CD8-positive, alpha-beta memory T cell (primary cell): ENCODE measurements around the gene FBLIM1. TPM values are rescaled to one million over a fixed set of nuclear protein-coding genes. Genes with fewer than 3 reads are reported as not detected.

Source experiments
- CTCF ChIA-PET: fragments of 350-600 bp; sonication (Branson Sonifier 250); formaldehyde crosslinking; loops from one replicate; lab custom pipeline; 2021; ENCODE audit warnings: antibody characterized with exemption; lab: Charles Lee
- POLR2A ChIA-PET: fragments of 350-600 bp; sonication (Branson Sonifier 250); formaldehyde crosslinking; loops from one replicate; lab custom pipeline; 2021; ENCODE audit warnings: antibody characterized with exemption; lab: Charles Lee
- DNase-seq, 5 donors: peaks; one replicate each; pipeline versions ENCODE4 v3.0.0 to v3.0.0-alpha.2; 2020 to 2022; ENCODE audit warnings: mixed read lengths in 1 of 5
- H3K27ac ChIP-seq: one replicate; pipeline ENCODE4 v1.7.0; 2013; ENCODE audit warnings: low read depth, mild to moderate bottlenecking, low read length, moderate library complexity
- H3K27me3 ChIP-seq: 2 replicates; pipeline ENCODE4 v1.7.0; 2013; ENCODE audit warnings: low read length, mild to moderate bottlenecking; ENCODE audit not compliant: insufficient read depth, poor library complexity, severe bottlenecking
- H3K36me3 ChIP-seq: 2 replicates; pipeline ENCODE4 v1.7.0; 2013; ENCODE audit warnings: mild to moderate bottlenecking, low read length, moderate library complexity; ENCODE audit not compliant: insufficient read depth
- H3K4me1 ChIP-seq: 2 replicates; pipeline ENCODE4 v1.7.0; 2013; ENCODE audit warnings: mild to moderate bottlenecking, low read length, moderate library complexity; ENCODE audit not compliant: insufficient read depth
- H3K4me3 ChIP-seq: 2 replicates; pipeline ENCODE4 v1.7.0; 2013; ENCODE audit warnings: mild to moderate bottlenecking, low read length
- H3K9me3 ChIP-seq: 2 replicates; pipeline ENCODE4 v1.7.0; 2013; ENCODE audit warnings: mild to moderate bottlenecking, low read length
- H3K27ac Mint-ChIP-seq, 8 donors: one replicate each; pipeline ENCODE4 v1.8.0; 2020 to 2021; ENCODE audit warnings: mixed read lengths in 8 of 8, mild to moderate bottlenecking in 6 of 8, inconsistent platforms in 3 of 8, moderate library complexity in 3 of 8
- H3K27me3 Mint-ChIP-seq, 2 donors: one replicate each; pipeline ENCODE4 v1.8.0; 2020 to 2021; ENCODE audit warnings: mixed read lengths in 2 of 2, mild to moderate bottlenecking in 1 of 2, moderate library complexity in 1 of 2
- H3K36me3 Mint-ChIP-seq, 3 donors: one replicate each; pipeline ENCODE4 v1.8.0; 2020 to 2021; ENCODE audit warnings: mixed read lengths in 3 of 3, inconsistent platforms in 1 of 3, mild to moderate bottlenecking in 1 of 3
- H3K4me1 Mint-ChIP-seq, 3 donors: one replicate each; pipeline ENCODE4 v1.8.0; 2020 to 2021; ENCODE audit warnings: mixed read lengths in 3 of 3, inconsistent platforms in 1 of 3, mild to moderate bottlenecking in 1 of 3
- H3K4me3 Mint-ChIP-seq, 7 donors: one replicate each; pipeline ENCODE4 v1.8.0; 2020 to 2021; ENCODE audit warnings: mixed read lengths in 7 of 7, mild to moderate bottlenecking in 6 of 7, moderate library complexity in 4 of 7, inconsistent platforms in 2 of 7
- H3K9me3 Mint-ChIP-seq, 5 donors: one replicate each; pipeline ENCODE4 v1.8.0; 2020 to 2022; ENCODE audit warnings: mixed read lengths in 5 of 5, mild to moderate bottlenecking in 3 of 5, moderate library complexity in 2 of 5, inconsistent platforms in 1 of 5
- polyA plus RNA-seq: library from polyadenylated mRNA; unstranded; fragments of 300-500 nt; fragmentation: Illumina TruSeq; gene quantifications from one replicate; pipeline ENCODE4 v1.2.3, GENCODE V29; 2021
- total RNA-seq, 2 experiments: library from RNA; stranded (reverse); gene quantifications; one replicate each; pipeline ENCODE4 v1.2.3, GENCODE V29; 2021

Gene FBLIM1
- total and polyA plus RNA-seq, 3 experiments from 2014 or later = not detected

- CTCF ChIA-PET = no interaction called here
- no peaks in the 10 kb centered on the region for H3K9me3 Mint-ChIP-seq
- no peak overlapping the region for H3K27ac Mint-ChIP-seq
- Histone ChIP-seq H3K9me3 (no peaks in the 10 kb centered on the region), H3K36me3 (no peaks in the 10 kb centered on the region), H3K27me3 (no peaks in the 10 kb centered on the region), H3K27ac (no peak overlapping the region), H3K4me3 (no peak overlapping the region), H3K4me1 (peaks cover 5% of the 10 kb centered on the region)
- H3K27me3 Mint-ChIP-seq = peaks cover 0 to 1% of the 10 kb centered on the region in 2 donors
- DNase-seq = no peak
- H3K4me1 Mint-ChIP-seq = peaks cover 3 to 6% (median 6%) of the 10 kb centered on the region in 3 donors
- POLR2A ChIA-PET = no interaction called here
- no peak overlapping the region for H3K4me3 Mint-ChIP-seq
- no peaks in the 10 kb centered on the region for H3K36me3 Mint-ChIP-seq
These were observed 14.4 kb upstream of the FBLIM1 start for GRCh38 chr1:15744122-15744679.

- Mint-ChIP-seq H3K9me3 (no peaks in the 10 kb centered on the region), H3K27ac (no peak overlapping the region), H3K36me3 (no peaks in the 10 kb centered on the region), H3K4me3 (no peak overlapping the region), H3K4me1 (no peaks in the 10 kb centered on the region), H3K27me3 (peaks cover 1 to 8% of the 10 kb centered on the region in 2 donors)
- no peaks in the 10 kb centered on the region for H3K4me1 ChIP-seq
- no peaks in the 10 kb centered on the region for H3K36me3 ChIP-seq
- no peaks in the 10 kb centered on the region for H3K27me3 ChIP-seq
- DNase-seq = no peak
- H3K4me3 ChIP-seq = no peak overlapping the region
- no peaks in the 10 kb centered on the region for H3K9me3 ChIP-seq
- no peak overlapping the region for H3K27ac ChIP-seq
- ChIA-PET POLR2A (no interaction called here), CTCF (no interaction called here)
These were observed 11.2 kb upstream of the FBLIM1 start for GRCh38 chr1:15747378-15747777.

- Histone ChIP-seq H3K27me3 (no peaks in the 10 kb centered on the region), H3K4me1 (no peaks in the 10 kb centered on the region), H3K4me3 (no peak overlapping the region), H3K27ac (no peak overlapping the region), H3K36me3 (no peaks in the 10 kb centered on the region), H3K9me3 (no peaks in the 10 kb centered on the region)
- ChIA-PET CTCF (no interaction called here), POLR2A (no interaction called here)
- no peaks in the 10 kb centered on the region for H3K4me1 Mint-ChIP-seq
- DNase-seq = no peak
- H3K4me3 Mint-ChIP-seq = no peak overlapping the region
- peaks cover 2 to 9% of the 10 kb centered on the region in 2 donors for H3K27me3 Mint-ChIP-seq
- no peaks in the 10 kb centered on the region for H3K9me3 Mint-ChIP-seq
- no peak overlapping the region for H3K27ac Mint-ChIP-seq
- no peaks in the 10 kb centered on the region for H3K36me3 Mint-ChIP-seq
These were observed 10.3 kb upstream of the FBLIM1 start for GRCh38 chr1:15748264-15748663.

- Mint-ChIP-seq H3K27ac (no peak overlapping the region), H3K4me3 (no peak overlapping the region), H3K9me3 (no peaks in the 10 kb centered on the region), H3K27me3 (peaks cover 5 to 12% of the 10 kb centered on the region in 2 donors), H3K4me1 (no peaks in the 10 kb centered on the region), H3K36me3 (no peaks in the 10 kb centered on the region)
- Histone ChIP-seq H3K27ac (no peak overlapping the region), H3K9me3 (no peaks in the 10 kb centered on the region), H3K27me3 (no peaks in the 10 kb centered on the region), H3K4me1 (no peaks in the 10 kb centered on the region), H3K4me3 (no peak overlapping the region), H3K36me3 (no peaks in the 10 kb centered on the region)
- no peak for DNase-seq
- ChIA-PET POLR2A (no interaction called here), CTCF (no interaction called here)
These were observed 9.8 kb upstream of the FBLIM1 start for GRCh38 chr1:15748690-15749398.

- Mint-ChIP-seq H3K36me3 (no peaks in the 10 kb centered on the region), H3K4me1 (no peaks in the 10 kb centered on the region), H3K9me3 (no peaks in the 10 kb centered on the region), H3K4me3 (no peak overlapping the region), H3K27ac (no peak overlapping the region), H3K27me3 (peaks cover 5 to 12% of the 10 kb centered on the region in 2 donors)
- CTCF ChIA-PET = interaction anchor here (1.2 kb wide), 1 partner anchor 9 kb away, joined by 3 read pairs; no protein-coding TSS in a partner anchor
- no peak for DNase-seq
- no peaks in the 10 kb centered on the region for H3K4me1 ChIP-seq
- no peaks in the 10 kb centered on the region for H3K36me3 ChIP-seq
- POLR2A ChIA-PET = no interaction called here
- H3K27me3 ChIP-seq = no peaks in the 10 kb centered on the region
- no peak overlapping the region for H3K27ac ChIP-seq
- no peak overlapping the region for H3K4me3 ChIP-seq
- no peaks in the 10 kb centered on the region for H3K9me3 ChIP-seq
These were observed 8.9 kb upstream of the FBLIM1 start for GRCh38 chr1:15749399-15750291.

- Mint-ChIP-seq H3K4me3 (no peak overlapping the region), H3K9me3 (peaks cover 0 to 5% (median 0%) of the 10 kb centered on the region in 5 donors), H3K27me3 (peaks cover 11 to 21% of the 10 kb centered on the region in 2 donors), H3K4me1 (no peaks in the 10 kb centered on the region), H3K36me3 (peaks cover 0 to 6% (median 0%) of the 10 kb centered on the region in 3 donors), H3K27ac (no peak overlapping the region)
- Histone ChIP-seq H3K4me1 (no peaks in the 10 kb centered on the region), H3K27me3 (no peaks in the 10 kb centered on the region), H3K9me3 (no peaks in the 10 kb centered on the region), H3K27ac (no peak overlapping the region), H3K36me3 (no peaks in the 10 kb centered on the region), H3K4me3 (no peak overlapping the region)
- CTCF ChIA-PET = interaction anchor here (1.2 kb wide), 1 partner anchor 10 kb away, joined by 3 read pairs; no protein-coding TSS in a partner anchor
- no peak for DNase-seq
- POLR2A ChIA-PET = no interaction called here
These were observed 7.7 kb upstream of the FBLIM1 start for GRCh38 chr1:15750924-15751323.

GRCh38 chr1:15751717-15752116, 6.9 kb upstream of the FBLIM1 start:
- H3K36me3 ChIP-seq = no peaks in the 10 kb centered on the region
- Mint-ChIP-seq H3K4me1 (peaks cover 5 to 7% (median 5%) of the 10 kb centered on the region in 3 donors), H3K27ac (no peak overlapping the region), H3K4me3 (no peak overlapping the region), H3K27me3 (peaks cover 11 to 28% of the 10 kb centered on the region in 2 donors), H3K9me3 (peaks cover 0 to 5% (median 0%) of the 10 kb centered on the region in 5 donors), H3K36me3 (peaks cover 0 to 10% (median 0%) of the 10 kb centered on the region in 3 donors)
- no peak overlapping the region for H3K27ac ChIP-seq
- POLR2A ChIA-PET = no interaction called here
- H3K27me3 ChIP-seq = peaks cover 8% of the 10 kb centered on the region
- H3K9me3 ChIP-seq = no peaks in the 10 kb centered on the region
- CTCF ChIA-PET = no interaction called here
- H3K4me3 ChIP-seq = no peak overlapping the region
- no peak for DNase-seq
- peaks cover 7% of the 10 kb centered on the region for H3K4me1 ChIP-seq
